ENCODE data around the gene MLX.
"Not testable (repeated sequence)": the region's sequence is repeated elsewhere in the genome, so short reads cannot be mapped to it uniquely, and the experiment has no call there.

The MLX gene

DNA sequence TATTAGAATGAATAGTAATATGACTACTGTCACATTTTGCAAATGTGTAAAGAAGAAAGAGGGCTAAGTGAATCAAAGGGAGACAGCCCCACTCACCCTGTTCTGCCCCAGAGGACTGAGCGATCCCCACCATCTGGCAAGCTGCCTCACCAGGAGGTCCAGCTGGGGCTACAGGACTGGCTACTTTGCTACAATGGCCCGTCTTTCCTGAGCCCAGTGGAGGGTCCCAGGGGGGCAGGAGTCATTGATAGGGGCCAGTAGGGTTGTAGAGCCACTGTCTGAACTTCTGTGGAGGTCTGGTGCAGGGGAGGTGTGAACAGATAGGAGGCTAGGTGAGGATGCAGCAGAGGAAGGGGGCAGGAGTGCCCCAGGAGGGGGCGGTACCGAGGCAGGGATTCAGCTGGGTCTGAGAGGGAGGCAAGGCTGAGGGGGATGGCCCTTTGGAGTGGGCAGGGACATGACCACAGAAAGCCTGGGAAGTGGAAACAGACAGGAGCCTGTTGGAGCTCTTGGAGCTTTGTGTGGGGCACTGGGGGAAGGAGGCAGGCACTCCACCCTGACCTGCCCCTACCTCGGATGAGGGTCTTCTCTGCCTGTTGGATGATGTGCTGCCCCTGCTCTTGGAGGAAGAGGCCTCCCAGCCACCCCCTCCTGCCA lies 10.8 kb upstream of the MLX start:
- DNase-seq: not testable (repeated sequence)

DNA sequence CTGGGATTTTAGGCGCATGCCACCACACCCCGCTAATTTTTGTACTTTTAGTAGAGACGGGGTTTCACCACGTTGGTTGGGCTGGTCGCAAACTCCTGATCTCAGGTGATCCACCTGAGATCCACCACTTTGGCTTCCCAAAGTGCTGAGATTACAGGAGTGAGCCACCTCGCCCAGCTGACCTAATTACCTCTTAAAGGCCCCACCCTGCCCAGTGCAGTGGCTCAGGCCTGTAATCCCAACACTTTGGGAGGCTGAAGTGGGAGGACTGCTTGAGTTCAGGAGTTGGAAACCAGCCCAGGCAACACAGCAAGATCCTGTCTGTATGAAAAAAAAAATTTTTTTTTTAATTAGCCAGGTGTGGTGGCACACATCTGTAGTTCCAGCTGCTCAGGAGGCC lies 7.8 kb upstream of the MLX start:
- no peak for DNase-seq

DNA sequence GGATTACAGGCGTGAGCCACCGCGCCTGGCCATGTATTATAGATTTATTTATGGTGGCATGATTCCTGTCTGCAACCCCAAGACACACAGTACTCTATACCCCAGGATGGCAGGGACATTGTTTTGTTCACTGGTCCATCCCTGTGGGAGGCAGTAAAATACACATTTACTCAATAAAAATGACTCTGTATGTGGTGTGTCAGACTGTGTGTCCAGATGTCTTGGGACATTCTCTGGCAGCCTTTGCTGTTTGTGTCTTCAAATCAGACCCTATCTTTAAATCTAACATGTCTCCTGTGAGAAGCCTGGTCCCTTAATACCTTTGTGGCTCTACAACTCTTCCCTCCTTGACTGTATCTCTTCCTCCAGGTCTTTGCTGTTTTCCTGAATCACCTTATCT lies 6.7 kb upstream of the MLX start:
- no peak for DNase-seq

DNA sequence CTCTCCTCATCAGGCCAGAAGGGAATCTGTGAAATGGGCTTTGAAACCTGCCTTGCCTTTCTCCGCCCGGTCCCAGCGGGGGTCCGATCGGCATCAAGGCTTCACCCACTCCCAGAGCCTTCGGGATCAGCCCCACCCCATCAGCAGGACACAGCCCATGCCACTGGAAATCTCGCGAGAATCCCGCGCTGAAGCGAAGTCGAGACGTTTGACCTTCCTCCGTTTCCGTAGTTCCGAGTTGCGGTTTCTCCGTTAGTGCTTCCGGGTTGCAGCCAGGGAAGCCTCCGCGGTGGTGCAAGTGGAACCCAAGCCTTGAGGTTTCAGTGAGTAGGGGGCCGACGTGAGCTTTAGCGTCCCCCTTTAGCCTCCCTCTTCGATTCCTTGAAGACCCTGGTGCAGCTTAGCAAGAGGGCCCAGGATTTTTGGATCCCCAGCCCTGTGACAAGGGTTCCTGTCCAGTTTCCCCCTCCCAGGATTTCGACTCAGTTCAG lies 5.0 kb upstream of the MLX start, which contains the start of gene COASY:
TSS of gene COASY (plus strand) at position 252 of the 491 bp plus-strand sequence. CDS start 475 bp downstream, outside the sequence.
- peak; percentile 85 to 94 for DNase-seq

DNA sequence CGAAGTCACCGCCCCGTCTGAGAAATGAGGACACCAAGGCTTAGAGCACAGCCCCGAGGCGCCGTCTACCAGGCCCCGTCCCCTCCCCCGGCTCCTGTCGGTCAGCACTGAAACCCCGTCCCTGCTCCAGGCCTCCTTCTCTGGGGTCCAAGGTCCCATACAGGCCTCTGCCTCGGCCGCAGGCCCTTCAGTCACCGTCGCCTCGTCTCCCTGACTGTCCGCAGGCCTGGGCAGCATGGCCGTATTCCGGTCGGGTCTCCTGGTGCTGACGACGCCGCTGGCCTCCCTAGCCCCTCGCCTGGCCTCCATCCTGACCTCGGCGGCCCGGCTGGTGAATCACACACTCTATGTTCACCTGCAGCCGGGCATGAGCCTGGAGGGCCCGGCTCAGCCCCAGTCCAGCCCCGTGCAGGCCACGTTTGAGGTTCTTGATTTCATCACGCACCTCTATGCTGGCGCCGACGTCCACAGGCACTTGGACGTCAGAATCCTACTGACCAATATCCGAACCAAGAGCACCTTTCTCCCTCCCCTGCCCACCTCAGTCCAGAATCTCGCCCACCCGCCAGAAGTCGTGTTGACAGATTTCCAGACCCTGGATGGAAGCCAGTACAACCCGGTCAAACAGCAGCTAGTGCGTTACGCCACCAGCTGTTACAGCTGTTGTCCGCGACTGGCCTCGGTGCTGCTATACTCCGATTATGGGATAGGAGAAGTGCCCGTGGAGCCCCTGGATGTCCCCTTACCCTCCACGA lies 4.3 kb upstream of the MLX start:
- DNase-seq: no peak

DNA sequence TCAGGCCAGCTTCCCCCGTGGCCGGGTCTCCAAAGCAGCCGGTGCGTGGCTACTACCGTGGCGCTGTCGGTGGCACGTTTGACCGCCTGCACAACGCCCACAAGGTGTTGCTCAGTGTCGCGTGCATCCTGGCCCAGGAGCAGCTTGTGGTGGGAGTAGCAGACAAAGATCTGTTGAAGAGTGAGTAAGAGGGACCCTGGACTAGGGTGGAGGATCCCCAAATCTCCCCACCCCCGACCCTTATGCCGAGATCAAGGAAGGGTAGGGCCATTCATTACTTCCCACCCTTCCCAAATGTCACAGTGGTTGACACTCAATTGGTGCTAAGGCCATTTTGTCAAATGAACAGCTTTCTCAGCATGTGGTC lies 3.8 kb upstream of the MLX start:
- no peak for DNase-seq

DNA sequence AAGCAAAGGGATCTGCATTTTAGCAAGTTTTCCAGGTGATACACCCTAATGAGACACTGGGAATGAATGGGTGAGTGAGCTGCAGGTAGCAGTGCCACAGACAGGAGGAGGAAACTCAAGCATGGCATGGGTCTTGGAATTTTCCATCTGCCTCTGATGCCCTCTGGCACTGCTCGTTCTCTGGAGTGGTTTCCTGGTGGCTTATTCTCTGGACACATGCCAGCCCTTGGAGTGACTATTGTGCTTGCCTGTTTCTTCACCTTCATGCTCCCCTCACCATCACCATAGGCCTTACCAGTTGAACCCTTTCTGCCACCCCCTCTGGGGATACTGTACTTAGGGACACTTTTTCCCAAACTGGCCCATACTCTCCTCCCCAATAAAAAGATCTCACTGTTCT lies 3.4 kb upstream of the MLX start:
- no peak for DNase-seq

DNA sequence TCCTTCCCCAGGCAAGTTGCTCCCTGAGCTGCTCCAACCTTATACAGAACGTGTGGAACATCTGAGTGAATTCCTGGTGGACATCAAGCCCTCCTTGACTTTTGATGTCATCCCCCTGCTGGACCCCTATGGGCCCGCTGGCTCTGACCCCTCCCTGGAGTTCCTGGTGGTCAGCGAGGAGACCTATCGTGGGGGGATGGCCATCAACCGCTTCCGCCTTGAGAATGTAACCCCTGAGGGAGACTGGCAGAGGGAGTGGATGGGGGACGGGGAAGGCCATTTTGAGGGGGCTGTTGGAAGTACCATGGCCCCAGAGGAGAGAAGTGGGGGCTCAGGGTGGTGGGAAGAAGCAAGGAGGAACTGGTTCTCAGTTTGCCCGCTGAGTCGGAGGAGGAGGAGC lies 3.0 kb upstream of the MLX start:
- DNase-seq: no peak

DNA sequence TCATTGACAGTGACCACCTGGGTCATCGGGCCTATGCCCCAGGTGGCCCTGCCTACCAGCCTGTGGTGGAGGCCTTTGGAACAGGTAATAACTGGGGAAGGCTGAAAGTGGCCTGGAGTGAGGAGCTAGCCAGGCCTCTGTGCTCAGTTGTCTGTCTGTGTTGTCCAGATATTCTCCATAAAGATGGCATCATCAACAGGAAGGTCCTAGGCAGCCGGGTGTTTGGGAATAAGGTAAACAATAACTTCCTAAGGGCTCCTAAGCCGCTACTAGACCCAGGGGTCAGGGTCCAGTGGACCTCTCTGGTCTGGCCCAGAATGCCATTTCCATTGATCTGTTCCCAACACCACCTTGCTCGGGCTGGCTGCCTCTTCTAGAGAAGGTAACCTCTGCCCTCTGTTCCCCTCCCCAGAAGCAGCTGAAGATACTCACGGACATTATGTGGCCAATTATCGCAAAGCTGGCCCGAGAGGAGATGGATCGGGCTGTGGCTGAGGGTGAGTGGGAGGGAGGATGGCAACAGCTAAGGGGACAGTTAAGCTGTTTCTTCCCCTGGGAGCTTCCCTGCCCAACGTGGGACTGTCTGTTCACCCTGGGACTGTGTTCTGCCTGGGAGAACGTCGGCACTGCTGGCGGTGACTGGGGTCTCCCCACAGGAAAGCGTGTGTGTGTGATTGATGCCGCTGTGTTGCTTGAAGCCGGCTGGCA lies 1.9 kb upstream of the MLX start:
- no peak for DNase-seq

DNA sequence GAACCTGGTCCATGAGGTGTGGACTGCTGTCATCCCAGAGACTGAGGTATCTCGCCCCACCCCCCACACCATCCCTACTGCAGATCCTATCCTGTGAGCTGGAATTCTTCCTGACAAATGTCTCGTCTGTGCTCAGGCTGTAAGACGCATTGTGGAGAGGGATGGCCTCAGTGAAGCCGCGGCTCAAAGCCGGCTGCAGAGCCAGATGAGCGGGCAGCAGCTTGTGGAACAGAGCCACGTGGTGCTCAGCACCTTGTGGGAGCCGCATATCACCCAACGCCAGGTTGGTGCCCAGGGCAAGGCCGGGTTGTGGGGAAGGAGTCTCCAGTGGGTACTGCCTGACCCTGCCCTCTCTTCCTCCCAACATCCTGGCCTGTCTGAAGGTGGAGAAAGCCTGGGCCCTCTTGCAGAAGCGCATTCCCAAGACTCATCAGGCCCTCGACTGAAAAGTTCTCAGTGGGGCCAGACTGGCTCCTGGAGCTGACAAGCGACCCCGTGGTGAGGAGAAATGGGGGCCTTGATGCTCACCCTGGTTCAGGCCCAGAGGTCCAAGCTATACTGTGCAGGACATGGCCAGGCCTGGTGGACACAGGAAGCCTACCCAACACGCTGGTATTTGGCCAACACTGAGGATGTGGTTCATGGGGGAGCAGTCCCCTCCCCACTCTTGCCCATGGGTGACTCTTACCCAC lies 1.2 kb upstream of the MLX start:
- DNase-seq: no peak

DNA sequence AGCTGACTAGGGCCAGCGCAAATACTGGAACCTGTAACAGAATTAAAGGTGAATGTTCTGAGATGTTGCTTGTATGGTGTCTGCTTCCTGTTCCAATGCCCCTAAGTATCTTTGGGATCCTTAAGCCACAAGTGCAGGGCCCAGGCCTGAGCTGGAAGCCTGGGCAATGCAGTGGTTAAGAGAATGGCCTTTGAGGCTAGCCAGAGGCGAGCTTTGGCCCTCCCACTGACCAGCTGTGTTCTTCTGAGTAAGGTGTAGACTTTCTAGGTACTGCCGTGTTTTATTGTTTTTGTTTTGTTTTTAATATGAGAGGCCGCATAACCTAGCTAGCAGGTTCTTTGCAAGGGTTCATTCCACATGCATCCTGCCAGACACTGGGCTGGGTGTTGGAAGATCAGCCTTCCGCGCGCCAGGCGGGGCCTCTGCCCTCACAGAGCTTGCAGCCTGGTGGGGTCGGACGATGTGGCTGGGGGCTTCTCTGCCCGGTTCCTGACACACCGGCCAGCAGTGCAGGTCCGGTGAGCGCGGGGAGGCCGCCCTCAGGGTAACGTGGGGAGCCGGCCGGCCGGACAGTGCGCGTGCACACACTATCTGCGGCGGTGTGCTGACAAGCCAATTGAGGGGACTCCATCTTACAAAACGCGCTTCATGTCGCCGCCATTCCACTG lies 551 bp upstream of the MLX start:
- no peak for DNase-seq

DNA sequence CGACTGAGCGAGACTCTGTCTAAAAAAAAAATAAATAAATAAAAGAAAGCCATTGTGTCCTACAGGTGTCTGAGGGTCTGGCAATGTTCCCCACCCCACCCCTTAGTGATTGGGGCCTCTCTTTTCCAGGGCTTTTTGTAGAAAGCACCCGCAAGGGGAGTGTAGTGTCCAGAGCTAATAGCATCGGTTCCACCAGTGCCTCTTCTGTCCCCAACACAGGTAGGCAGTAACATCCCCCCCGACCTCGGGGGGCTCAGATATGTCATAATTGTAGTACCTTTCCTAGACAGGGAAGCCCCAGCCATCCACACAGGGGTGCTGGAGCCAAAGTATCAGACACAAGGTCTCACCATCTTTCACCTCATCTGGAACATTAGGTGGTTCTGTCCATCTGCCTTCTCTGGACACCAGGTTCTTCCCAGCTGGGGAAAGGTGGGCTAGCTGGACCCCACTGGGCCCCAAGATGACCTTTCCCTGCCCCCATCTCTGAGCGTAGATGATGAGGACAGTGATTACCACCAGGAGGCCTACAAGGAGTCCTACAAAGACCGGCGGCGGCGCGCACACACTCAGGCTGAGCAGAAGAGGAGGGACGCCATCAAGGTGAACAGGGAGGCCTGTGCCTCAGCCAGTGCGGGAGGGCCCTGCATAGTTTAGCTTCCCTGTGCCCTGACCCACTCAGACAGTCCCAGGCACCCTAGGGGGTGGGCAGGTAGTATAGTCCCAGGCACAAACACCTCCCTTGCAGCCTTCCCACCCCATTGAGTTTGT lies 1.6 kb downstream of the MLX start:
- DNase-seq: no peak

DNA sequence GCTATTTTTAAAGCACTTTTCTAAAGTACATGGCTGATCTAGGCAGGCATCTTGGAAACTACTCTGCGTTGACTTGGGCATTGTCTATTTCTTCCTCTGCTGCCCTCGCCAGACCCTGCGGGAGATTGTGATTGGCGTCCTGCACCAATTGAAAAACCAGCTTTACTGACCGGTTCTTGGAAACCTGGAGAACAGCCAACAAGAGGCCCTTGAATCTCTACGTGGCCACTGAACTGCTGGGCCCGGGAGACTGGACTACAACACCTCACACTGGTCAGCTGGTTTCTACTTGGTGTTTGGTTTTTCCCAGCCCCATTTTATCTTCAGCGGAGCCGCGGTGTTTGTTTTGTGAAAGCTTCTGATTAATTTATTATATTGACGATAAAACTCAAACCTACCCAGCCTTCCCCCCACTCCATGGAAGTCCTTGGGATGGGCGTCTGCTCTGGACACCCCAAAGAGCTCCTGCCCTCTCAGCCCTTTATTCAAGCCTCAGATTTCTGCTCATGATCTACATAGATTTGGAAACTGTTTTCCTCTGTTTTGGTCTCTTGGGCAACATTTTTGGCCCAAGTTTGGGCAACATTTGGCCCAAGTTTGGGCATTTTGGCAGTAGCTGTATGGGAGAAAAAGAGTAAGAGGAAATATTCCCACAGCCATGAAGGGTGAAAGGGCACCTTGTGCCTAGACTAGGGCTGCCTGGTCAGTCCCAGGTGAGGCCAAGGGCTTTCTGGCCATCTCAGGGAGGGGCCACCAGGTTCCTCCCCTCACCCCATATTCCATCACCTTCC lies 4.7 kb downstream of the MLX start:
- no peak for DNase-seq

DNA sequence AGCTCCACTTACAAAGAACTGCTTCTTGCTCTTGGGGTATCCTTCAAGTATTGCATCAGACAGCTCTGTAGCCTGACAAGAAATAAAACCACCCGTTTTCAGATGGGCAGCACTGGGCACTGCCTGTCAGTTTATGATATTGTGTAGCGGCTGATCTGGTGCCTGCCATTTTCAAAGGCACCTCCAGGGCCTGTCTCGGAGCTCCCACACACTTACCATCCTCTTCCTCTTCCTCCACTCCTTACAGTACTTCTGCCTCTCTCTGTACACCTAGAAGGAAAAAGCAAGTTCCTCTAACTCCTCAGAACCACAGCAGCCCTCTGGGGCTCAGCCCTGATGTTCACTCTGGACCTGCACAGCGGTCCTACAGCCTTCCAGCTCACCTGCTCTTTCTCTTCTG lies 6.2 kb downstream of the MLX start:
- DNase-seq: no peak

DNA sequence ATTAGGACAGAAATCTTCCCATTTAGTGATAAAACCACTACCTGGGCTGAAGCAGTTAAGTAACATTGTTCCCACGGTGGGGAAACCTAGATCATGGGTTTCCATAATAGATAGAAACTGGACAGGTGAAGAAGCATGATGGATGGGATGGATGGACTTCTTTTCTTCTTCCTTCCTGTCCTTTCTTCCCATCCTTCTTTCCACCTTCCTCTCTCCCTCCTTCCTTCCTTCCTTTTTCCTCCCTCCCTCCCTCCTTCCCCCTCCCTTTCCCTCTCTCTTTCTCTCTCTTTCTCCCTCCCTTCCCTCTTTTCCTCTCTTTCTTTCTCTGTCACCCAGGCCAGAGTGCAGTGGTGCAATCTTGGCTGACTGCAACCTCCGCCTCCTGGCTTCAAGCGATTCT lies 7.6 kb downstream of the MLX start:
- no peak for DNase-seq

DNA sequence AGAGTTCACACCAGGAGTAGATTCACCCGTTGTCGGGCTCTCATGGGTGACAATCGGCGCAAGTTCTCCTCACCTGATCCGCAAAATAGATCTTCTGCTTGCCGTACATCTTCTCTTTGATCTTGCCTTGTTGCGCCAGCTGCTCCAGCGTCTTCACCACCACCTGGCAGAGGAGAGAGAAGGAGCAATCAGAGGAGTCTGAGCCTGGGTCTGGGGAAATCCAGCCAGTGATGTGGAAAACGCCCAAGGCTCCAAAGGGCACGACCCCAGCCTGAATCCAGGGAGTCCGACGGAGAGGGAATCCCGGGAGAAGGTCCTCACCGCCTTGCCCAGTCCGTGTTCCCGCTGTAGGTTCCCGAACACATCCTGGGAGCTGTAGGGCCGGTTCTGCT lies 10.2 kb downstream of the MLX start:
- no peak for DNase-seq

DNA sequence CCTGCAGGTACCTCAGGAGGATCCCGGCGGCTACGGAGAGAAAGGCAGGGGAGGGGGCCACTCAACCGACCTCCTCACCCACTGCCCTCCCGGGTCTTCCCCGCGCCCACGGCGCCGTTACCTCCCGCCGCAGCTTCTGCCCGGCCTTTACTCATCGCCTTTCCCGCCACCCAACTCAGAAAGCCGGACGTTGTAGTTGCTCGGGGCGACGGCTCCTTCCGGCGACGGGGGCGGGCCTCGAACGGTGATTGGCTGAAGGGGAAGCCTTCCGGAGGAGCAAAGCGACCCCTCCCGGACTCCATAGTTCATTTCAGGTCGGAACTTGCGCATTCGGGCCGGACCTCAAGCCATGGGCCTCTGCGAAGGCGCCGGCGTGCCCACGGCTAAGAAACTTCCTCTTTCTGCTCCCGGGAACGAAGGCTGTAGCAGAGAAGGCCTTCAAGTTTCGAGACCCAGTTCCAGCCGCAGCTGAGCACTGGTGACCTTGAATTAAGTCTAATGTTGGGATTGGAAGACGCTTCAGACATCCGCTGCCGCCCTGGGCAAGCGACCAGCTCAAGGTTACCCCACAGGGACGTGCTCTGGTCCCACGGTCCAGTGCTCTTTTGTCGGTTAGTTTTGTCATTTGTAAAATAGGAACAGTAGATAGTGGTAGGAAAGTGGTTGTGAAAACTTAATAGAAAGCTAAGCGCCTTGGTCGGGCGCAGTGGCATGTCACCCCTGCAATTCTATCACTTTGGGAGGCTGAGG lies 10.8 kb downstream of the MLX start, which contains the start of gene PSMC3IP:
TSS of gene PSMC3IP (minus strand) at position 198 of the 750 bp plus-strand sequence. CDS start at position 155, 43 bp downstream.
- peak; percentile 75 to 86 for DNase-seq

DNA sequence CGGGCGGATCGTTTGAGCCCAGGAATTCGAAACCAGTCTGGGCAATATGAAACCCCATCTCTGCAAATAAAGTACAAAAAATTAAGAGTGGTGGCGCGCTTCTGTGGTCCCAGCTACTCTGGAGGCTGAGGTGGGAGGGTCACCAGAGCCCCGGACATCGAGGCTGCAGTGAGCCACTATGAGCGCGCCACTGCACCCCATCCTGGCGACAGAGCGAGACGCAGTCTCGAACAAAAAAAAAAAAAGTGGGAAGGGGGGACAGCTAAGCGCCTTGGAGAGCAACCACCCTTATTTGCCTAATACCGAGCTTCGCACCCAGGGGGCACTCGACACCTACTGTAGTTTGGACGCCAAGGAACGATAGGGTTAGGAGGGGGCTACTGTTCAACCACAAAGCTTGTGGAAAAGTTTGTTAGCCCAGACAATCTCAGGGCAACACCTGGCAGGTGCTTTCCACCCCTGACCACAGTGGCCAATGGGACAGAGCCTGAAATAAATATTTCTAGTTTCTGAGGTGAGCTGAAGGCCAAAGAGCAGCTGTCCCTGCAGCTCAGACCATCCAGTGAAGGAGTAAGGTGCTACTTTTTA lies 11.5 kb downstream of the MLX start:
- peak; percentile 34 to 54 for DNase-seq

DNA sequence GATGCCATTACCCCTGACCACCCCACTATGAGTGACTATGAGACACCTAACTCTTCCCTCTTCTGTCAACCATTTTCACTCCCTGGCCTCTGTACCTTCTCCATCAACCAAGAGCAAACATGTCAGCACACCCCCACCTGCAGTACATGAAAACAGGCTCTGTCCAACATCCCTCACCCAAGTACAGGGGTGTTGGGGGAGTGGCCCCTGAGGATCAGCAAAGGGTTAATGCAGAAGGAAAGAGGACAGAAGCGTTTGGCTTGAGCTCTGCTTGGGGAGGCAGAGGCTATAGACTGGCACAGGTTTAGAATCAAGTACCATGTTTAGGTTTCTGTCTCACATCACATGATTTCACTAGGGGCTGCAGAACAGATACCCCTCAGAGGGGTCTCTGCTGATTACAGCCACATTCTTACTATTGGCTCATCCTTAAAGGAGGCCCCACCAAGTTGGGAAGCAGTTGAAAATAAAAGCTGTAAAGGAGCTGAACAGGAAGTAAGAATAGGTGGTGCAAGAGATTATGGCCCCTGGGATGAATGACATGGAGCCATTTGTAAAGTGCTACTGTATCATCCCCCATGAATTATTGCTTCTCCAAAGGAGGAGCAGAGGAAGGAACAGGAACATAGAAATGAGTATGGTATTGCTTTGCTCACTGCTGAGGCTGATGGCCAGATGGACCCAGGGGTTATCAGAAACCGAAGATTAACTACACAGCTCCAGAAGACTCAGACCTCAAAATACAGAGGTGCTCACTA lies 13.1 kb downstream of the MLX start:
- DNase-seq: no peak
